HG03108 (cell line): ENCODE data around the gene PSD2.

Experiments used
- ATAC-seq: cut with Tn5 transposase; IDR thresholded peaks from one replicate; pipeline ENCODE4 v1.9.1; 2021; ENCODE audit warnings: moderate library complexity; ENCODE audit not compliant: unreplicated experiment

Gene PSD2

DNA sequence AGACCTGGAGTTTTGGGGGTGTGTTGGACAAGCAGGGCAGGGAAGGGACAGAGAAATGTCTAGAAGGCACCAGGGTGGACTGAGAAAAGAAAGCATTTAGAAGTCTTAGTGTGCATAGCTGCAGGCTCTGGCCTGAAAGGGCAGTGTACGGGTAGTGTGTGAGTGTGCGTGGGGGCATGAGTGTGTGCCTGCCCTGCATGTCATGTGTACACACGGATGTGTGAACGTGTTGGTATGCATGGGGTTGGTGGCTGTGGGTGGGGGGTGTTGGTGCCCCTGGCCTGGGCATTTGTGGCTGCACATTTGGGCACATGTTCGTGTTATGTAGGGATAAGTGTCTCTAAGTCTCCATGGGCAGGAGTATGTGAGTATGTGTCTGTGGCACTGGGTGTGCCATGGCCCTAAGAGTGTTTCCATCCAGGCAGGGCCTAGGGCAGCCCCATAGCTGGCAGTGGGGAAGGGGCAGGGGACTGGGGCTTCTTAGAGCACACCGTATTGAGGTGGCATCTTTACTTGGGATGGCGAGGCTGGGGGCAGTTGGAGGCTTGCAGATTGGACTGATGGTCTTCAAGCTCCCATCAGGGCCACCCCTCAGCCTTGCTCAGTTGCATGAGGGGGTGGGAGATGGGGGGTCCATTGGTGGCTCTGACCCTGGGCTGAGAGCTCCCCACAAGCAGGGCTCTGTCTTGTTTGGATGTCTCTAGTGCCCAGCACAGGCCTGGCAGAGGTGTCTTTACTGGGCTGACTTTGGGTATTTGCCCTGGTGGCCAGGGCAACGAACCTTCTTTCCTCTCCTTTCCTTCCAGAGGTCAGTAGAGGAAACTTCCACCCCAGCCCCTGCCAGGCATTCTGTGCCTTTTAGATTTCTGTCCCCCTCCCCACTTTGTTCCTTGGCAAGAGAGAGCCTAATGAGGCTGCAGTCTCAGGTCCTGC, 15.0 kb downstream of the PSD2 start:
- ATAC-seq, result no peak

- ATAC-seq, result no peak
These were observed 15.6 kb downstream of the PSD2 start for GRCh38 chr5:139811274-139811607.

- no peak for ATAC-seq
These were observed 16.7 kb downstream of the PSD2 start for GRCh38 chr5:139812323-139812722.

DNA sequence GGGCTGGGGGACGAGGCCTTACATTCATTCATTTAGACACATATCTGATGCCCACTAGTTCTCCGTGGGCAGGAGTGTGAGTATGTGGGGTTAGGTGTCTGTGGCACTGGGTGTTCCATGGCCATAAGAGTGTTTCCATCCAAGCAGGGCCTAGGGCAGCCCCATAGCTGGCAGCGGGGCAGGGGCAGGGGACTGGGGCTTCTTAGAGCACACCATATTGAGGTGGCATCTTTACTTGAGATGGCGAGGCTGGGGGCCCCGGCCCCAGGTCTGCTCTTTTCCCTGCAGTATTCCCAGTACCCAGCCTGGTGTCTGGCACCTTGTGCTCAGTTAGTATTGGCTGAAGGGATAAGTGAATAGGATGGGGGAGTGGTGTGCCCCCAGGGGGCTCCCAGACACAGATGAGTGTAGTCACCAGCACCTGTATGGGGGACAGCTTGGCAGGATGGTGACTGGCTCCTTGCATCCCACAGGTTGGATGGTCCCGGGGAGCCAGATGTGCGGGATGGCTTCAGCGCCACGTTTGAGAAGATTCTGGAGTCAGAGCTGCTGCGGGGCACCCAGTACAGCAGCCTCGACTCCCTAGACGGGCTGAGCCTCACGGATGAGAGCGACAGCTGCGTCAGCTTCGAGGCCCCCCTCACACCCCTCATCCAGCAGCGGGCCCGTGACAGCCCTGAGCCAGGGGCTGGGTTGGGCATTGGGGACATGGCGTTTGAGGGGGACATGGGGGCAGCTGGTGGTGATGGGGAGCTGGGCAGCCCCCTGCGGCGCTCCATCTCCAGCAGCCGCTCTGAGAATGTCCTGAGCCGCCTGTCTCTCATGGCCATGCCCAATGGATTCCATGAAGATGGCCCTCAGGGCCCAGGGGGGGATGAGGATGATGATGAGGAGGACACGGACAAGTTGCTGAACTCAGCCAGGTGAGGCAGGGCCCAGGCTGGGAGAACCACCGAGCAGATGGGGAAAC, 17.5 kb downstream of the PSD2 start:
- ATAC-seq, result no peak

- ATAC-seq, result no peak
These were observed 18.6 kb downstream of the PSD2 start for GRCh38 chr5:139814191-139814601.

DNA sequence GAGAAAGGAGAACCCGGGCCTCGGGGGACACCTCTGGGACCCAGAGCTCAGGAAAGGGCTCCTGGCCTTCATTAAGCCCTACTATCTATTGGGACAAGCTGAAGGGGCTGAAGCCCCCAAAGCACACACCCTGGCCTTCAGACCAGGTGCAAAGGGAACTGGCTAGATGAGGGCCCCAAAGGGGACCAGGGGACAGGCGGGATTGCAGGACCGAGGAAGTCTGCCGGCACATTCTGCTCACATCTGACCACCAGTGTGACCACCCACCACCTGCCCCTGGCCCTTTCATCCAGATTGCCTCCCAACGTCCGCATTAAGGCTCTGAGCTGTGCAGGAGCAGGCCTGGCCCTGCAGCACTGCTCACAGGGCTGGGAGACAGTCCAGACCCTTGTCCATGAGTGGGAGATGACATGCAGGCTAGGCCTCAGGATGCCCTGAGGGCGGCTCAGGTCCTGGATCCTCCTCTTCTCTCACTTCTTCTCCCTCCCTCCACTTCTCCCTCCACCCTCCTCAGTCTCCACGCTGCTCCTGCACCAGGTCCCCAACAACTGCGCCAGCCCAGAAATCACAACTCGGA, 19.2 kb downstream of the PSD2 start:
- no peak for ATAC-seq

GRCh38 chr5:139816566-139816965, 21.0 kb downstream of the PSD2 start:
- ATAC-seq, result no peak

DNA sequence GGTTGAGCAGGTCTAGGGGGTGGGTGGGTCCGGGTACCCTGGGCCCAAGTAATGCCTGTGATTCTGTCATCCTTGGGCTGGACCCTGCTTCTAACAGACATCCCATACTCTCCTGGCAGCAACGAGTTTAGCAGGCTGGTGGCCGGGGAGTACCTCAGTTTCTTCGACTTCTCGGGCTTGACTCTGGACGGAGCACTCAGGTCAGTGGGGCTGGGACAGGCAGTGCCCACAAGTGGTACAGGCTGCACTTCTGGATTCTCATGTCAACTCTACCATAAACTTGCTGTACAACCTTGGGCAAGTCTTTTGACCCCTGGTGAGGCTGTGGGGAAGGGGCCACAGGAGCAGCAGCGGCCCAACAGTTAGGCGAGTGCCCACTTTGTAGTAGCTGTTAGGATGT, 21.8 kb downstream of the PSD2 start:
- ATAC-seq, result no peak

GRCh38 chr5:139817970-139818369, 22.4 kb downstream of the PSD2 start:
- no peak for ATAC-seq

DNA sequence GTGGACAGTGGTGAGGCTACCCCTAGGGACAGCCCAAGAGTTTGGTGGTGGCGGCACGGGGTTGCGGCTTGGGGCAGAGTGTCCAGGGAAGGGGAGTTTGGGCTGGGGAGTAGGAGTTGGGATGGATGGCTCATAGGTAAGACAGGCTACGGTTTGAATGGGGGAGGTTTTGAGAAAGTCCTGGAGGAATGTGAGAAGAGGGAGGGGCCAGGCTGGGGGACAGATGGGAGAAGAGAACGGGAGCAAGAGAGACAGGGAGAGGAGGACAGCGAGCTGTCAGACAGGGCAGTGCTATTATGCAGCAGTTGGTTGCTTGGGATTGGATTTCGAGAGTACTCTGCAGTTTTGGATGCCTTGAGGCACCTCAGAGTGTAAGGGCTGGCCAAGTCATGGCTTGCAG, 24.5 kb downstream of the PSD2 start:
- ATAC-seq, result no peak

- ATAC-seq, result no peak
These were observed 25.0 kb downstream of the PSD2 start for GRCh38 chr5:139820606-139821005.

DNA sequence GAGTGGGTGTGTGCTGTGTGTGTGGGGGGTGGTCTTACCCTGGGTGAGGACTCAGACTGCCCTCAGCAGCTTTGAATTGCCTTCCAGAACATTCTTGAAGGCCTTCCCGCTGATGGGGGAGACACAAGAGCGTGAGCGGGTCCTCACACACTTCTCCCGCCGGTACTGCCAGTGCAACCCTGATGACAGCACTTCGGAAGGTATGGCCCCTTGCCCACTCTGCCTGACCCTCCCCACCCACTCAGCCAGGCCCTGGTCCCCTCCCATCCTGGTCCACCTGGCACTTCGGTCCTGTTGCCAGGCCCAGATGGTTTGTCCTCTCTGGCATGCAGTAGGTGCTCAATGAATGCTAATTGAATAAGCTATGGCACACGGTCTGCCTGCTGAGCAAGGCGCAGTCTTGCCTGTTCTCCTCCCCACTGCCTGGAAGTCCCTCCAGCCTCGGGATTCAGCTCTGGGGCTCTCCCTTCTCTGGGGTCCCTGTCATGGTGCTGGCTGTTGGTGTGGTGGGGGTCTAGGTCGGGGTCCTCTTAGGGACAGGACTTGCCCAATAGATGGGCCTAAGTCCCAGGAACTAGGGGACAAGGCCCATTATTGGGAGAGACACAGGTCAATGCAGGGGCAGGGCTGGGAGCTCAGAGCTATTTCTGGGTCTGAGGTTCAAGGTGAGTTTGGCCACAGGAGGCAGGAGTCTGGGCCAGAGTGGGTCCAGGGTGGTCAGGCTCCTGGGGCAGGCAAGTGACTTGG, 26.4 kb downstream of the PSD2 start:
- ATAC-seq, result no peak

GRCh38 chr5:139822553-139823425, 27.2 kb downstream of the PSD2 start:
- no peak for ATAC-seq

- ATAC-seq, result no peak
These were observed 28.2 kb downstream of the PSD2 start for GRCh38 chr5:139823757-139824355.

GRCh38 chr5:139825690-139826089, 30.1 kb downstream of the PSD2 start:
- ATAC-seq, result no peak

DNA sequence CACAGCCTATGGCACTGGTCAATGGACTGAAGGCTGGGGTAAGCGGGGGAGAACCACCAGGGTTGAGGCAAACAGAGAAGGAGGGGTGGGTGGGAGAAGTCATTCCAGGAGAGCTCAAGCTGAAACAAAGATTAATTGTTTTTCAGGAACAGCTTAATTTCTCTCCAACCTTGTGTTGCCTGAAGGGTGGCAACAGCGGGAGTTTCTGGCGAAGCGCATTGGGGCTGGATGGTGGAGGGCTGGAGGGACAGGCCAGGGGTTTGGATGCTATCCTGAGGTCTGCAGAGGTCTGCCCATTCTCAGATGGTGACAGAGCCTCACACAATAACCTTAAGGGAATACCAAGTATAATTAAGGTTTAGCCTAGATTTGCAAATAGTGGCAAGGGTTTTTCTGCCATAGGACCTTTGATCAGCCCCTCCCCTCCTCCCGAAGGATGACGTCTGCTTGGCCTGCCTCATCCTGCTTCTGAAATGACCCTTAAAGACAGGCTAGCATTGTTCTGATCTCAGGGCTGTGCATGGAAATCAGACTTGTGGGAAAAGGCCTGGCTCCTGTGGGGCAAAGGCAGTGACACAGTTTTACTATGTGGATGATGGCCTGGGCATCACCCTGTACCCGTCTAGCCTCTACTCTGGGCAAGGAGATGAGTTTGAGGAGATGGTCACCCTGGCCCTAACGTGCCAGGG, 32.7 kb downstream of the PSD2 start:
- ATAC-seq, result no peak

GRCh38 chr5:139829471-139829870, 33.9 kb downstream of the PSD2 start:
- no peak for ATAC-seq

DNA sequence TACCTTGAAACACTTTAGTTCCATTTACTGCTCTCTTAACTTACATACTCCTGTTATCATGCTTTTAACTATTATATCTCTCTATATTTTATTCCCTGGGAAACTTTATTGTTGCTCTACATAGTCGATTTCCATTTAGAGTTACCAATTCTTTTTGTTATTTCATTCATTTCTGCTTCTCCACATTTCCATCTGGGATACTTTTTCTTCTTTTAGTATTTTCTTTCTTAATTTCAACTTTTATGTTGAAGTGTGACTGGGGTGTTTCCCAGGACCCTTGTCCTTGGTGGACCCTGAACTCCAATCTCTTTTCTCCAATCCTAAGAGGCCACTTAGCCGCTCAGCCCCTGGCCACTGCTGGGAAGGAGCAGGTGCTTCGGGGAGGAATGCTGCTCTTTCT, 36.0 kb downstream of the PSD2 start:
- ATAC-seq, result no peak

- no peak for ATAC-seq
These were observed 37.9 kb downstream of the PSD2 start for GRCh38 chr5:139833525-139833924.
